Cerebellar nuclear complex (tissue), 1 donor: Measurements from ENCODE around the gene R3HCC1L.
"Not testable (repeated sequence)": the region's sequence is repeated elsewhere in the genome, so short reads cannot be mapped to it uniquely, and the experiment has no call there.

Experiments used
- DNase-seq, 2 experiments: peaks; one replicate each; lab custom pipeline; 2025; lab: John Stamatoyannopoulos, UW

R3HCC1L gene

DNA sequence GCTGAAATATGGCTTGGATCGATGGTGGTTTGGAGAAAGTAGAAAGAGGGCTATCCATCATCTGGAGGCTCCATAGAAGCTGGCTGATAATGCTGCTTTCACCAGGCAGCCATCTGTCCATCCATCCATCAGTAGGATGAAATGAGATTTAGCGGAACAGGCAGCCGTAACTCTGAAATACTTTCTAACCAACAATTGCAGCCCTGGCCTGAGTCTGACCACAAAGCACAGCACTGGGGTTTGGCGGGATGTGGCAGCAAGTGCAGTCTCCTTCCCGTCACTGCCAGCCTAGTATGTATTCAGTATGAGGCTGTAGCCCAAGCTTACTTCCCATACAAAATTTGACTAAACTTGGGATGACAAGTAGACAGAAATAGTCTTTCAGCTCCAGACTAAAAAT lies 38.0 kb downstream of the R3HCC1L start:
- no peak for DNase-seq

- DNase-seq: no peak
Measured at GRCh38 chr10:98173260-98173659, 38.8 kb downstream of the R3HCC1L start.

- not testable (repeated sequence) for DNase-seq
Measured at GRCh38 chr10:98182351-98182915, 48.0 kb downstream of the R3HCC1L start.

DNA sequence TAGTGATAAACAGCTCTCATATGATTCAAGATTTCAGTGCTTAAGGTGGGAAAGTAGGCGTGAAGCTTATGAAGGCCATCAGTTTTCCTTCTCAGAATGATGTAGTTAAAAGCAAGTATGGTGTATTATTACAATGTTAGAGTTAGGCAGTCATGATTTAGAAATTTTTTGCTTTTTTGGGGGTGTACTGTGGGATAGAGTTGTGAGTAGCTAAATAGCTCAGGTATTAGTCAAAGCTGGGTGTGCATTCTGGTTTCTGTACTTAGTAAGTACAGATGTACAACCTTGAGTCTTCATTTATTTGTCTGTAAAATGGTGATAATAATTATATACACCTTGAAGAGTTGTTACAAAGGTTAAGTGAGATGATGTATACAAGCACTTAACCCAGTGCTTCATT lies 52.2 kb downstream of the R3HCC1L start:
- DNase-seq: no peak

DNA sequence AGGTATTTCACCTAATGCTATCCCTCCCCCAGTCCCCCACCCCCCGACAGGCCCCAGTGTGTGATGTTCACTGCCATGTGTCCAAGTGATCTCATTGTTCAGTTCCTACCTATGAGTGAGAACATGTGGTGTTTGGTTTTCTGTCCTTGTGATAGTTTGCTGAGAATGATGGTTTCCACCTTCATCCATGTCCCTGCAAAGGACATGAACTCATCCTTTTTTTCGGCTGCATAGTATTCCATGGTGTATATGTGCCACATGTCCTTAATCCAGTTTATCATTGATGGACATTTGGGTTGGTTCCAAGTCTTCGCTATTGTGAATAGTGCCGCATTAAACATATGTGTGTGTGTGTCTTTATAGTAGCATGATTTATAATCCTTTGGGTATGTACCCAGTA lies 56.3 kb downstream of the R3HCC1L start:
- DNase-seq: not testable (repeated sequence)

GRCh38 chr10:98193037-98193436 lies 58.6 kb downstream of the R3HCC1L start:
- no peak for DNase-seq

- no peak for DNase-seq
Measured at GRCh38 chr10:98194633-98195032, 60.2 kb downstream of the R3HCC1L start.

DNA sequence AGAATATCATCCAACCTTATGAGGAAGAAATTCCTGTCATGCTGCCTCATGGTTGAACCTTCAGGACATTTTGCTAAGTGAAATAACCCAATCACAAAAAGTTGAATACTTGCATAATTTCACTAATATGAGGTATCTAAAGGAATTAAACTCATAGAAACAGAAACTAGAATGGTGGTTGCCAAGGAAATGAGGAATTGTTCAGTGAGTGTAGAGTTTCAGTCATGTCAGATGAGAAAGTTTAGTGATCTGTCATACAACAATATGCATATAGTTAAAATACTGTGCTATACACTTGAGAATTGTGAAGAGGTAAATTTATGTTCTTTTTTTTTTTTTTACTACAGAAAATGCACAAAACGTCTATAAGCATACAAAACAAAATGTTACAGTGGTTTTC lies 60.7 kb downstream of the R3HCC1L start:
- DNase-seq: no peak

- DNase-seq: no peak
Measured at GRCh38 chr10:98196985-98197384, 62.5 kb downstream of the R3HCC1L start.

DNA sequence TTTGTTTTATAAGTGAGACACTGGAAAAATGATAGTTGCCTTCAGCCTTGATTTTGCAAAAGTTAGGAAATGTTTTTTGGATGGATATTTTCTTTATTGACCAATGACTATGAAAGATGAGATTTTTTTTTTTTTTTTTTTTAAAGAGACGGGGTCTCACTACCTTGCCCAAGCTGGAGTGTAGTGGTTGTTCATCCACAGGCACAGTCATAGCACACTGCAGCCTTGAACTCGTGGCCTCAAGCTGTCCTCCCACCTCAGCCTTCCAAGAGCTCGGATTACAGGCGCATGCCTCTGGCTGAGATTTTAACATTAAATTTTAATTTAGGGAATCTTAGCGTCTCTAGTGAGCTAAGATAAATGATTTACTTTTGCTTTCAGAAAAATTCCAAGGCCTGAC lies 67.3 kb downstream of the R3HCC1L start:
- no peak for DNase-seq

GRCh38 chr10:98202378-98202777 lies 67.9 kb downstream of the R3HCC1L start:
- no peak for DNase-seq

- DNase-seq: no peak
Measured at GRCh38 chr10:98205351-98205750, 70.9 kb downstream of the R3HCC1L start.

DNA sequence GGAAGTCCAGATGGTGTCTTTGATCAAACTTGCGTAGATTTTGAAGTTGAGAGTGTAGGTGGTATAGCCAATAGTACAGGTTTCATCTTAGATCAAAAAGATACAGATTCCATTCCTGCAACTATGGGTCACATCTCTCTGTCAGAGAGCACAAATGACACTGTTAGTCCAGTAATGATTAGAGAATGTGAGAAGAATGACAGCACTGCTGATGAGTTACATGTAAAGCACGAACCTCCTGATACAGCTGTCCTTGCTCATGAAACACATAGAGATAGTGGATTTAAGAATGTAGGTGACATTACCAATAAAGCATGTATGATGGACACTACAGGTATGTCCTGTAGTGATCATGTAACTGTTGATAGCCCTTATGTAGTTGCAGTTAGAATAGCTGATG lies 74.5 kb downstream of the R3HCC1L start:
- DNase-seq: no peak

GRCh38 chr10:98209441-98209840 lies 75.0 kb downstream of the R3HCC1L start:
- no peak for DNase-seq

- no peak for DNase-seq
Measured at GRCh38 chr10:98212196-98212595, 77.7 kb downstream of the R3HCC1L start.

GRCh38 chr10:98213740-98214139 lies 79.3 kb downstream of the R3HCC1L start:
- no peak for DNase-seq

DNA sequence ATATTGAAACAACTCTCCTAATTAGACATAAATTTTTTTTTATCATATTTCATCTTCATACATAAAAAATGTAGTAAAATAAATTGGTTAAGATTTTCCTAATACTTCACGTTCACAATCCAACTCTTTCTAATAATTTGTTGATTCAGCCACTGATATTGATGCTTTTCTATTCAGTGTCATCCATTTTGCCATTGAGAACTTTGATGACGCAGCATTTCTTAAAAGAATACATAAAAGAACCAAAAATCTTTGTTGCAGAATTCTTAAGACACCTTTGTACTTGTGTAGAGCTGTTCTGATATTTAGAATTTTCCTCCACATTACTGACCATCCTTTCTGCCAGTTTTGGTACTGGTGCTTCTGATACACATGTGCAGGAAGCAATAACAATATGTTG lies 80.9 kb downstream of the R3HCC1L start:
- no peak for DNase-seq

DNA sequence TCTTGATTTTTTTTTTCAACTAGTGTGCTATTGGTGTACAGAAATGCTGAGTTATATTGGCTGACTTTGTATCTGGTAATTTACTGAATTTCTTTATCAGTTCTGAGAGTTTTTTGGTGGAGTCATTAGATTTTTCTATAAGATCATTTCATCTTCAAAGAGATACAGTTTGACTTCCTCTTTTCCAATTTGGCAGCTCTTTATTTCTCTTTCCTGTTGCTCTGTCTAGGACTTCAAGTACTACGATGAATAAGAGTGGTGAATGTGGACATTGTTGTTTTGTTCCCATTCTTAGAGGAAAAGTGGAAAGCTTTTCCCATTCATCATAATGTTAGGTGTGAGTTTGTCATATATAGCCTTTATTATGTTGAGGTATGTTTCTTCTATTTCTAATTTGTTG lies 83.3 kb downstream of the R3HCC1L start:
- DNase-seq: no peak

DNA sequence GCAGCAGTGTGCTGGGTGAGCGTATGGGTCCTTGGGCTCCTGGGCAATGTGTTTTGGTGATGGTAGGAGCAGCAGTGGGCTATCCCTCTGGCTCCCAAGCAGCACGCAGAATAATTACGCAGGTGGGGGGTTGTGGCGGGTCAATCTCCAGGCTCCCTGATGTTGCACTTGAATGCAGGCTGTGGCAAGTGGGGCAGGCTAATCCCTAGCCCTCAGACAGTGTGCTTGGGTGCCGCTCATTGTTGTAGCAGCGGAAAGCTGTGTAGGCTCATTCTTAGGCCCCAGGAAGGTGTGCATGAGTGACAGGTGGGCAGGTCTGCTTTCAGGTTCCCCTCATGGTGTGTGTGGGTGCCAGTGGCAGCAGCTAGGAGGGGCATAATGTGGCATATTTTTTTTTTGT lies 89.4 kb downstream of the R3HCC1L start:
- DNase-seq: no peak

- no peak for DNase-seq
Measured at GRCh38 chr10:98224509-98224908, 90.1 kb downstream of the R3HCC1L start.

- DNase-seq: no peak
Measured at GRCh38 chr10:98224996-98225395, 90.5 kb downstream of the R3HCC1L start.

GRCh38 chr10:98226508-98227144 lies 92.2 kb downstream of the R3HCC1L start:
- DNase-seq: no peak

DNA sequence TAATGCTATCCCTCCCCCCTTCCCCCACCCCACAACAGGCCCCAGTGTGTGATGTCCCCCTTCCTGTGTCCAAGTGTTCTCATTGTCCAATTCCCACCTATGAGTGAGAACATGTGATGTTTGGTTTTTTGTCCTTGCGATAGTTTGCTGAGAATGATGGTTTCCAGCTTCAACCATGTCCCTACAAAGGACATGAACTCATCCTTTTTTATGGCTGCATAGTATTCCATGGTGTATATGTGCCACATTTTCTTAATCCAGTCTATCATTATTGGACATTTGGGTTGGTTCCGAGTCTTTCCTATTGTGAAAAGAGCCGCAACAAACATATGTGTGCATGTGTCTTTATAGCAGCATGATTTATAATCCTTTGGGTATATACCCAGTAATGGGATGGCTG lies 93.3 kb downstream of the R3HCC1L start:
- DNase-seq: not testable (repeated sequence)

DNA sequence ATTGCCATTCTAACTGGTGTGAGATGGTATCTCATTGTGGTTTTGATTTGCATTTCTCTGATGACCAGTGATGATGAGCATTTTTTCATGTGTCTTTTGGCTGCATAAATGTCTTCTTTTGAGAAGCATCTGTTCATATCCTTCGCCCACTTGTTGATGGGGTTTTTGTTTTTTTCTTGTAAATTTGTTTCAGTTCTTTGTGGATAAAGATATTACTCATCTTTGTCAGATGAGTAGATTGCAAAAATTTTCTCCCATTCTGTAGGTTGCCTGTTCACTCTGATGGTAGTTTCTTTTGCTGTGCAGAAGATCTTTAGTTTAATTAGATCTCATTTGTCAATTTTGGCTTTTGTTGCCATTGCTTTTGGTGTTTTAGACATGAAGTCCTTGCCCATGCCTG lies 93.8 kb downstream of the R3HCC1L start:
- not testable (repeated sequence) for DNase-seq
